Mesothelial cell of epicardium (in vitro differentiated cells): ENCODE results near the gene ZKSCAN4. TPM values are rescaled to one million over a fixed set of nuclear protein-coding genes. Genes with fewer than 3 reads are reported as not detected.

Experiments
- DNase-seq, 2 experiments: peaks; one replicate each; pipeline ENCODE4 v3.0.0; 2021; ENCODE audit warnings: low spot score in 2 of 2; ENCODE audit not compliant: unreplicated experiment in 2 of 2
- H3K27ac Mint-ChIP-seq: 2 replicates; pipeline ENCODE4 v1.8.0; 2021; ENCODE audit warnings: mixed read lengths
- H3K27me3 Mint-ChIP-seq: 2 replicates; pipeline ENCODE4 v1.8.0; 2021; ENCODE audit warnings: low read depth, mixed read lengths
- H3K36me3 Mint-ChIP-seq: 2 replicates; pipeline ENCODE4 v1.8.0; 2021; ENCODE audit warnings: mixed read lengths
- H3K4me1 Mint-ChIP-seq: 2 replicates; pipeline ENCODE4 v1.8.0; 2021; ENCODE audit warnings: mixed read lengths
- H3K4me3 Mint-ChIP-seq: 2 replicates; pipeline ENCODE4 v1.8.0; 2021; ENCODE audit warnings: mild to moderate bottlenecking, moderate library complexity, mixed read lengths
- H3K9me3 Mint-ChIP-seq: 2 replicates; pipeline ENCODE4 v1.8.0; 2021; ENCODE audit warnings: mixed read lengths
- total RNA-seq: library from RNA; stranded (reverse); gene quantifications from 3 replicates; pipeline ENCODE4 v1.2.1, GENCODE V29; 2021
- TF ChIP-seq, protein P1 (sequence below): fragments of 200-600 bp; sonication (generic); IDR thresholded peaks from one replicate; pipeline ENCODE4 v1.5.0; 2021; ENCODE audit warnings: antibody characterized with exemption; ENCODE audit not compliant: unreplicated experiment

The ZKSCAN4 gene
- total RNA-seq, 1 donor from 2014 or later: 6.8 TPM

- TF ChIP-seq, protein P1, sequence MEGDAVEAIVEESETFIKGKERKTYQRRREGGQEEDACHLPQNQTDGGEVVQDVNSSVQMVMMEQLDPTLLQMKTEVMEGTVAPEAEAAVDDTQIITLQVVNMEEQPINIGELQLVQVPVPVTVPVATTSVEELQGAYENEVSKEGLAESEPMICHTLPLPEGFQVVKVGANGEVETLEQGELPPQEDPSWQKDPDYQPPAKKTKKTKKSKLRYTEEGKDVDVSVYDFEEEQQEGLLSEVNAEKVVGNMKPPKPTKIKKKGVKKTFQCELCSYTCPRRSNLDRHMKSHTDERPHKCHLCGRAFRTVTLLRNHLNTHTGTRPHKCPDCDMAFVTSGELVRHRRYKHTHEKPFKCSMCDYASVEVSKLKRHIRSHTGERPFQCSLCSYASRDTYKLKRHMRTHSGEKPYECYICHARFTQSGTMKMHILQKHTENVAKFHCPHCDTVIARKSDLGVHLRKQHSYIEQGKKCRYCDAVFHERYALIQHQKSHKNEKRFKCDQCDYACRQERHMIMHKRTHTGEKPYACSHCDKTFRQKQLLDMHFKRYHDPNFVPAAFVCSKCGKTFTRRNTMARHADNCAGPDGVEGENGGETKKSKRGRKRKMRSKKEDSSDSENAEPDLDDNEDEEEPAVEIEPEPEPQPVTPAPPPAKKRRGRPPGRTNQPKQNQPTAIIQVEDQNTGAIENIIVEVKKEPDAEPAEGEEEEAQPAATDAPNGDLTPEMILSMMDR: no peak
- DNase-seq: no peak
- Mint-ChIP-seq H3K4me1 (peaks cover 15% of the 10 kb centered on the region), H3K27me3 (peaks cover 91% of the 10 kb centered on the region), H3K36me3 (no peaks in the 10 kb centered on the region), H3K9me3 (peaks cover 12% of the 10 kb centered on the region), H3K4me3 (peak overlapping the region; percentile 69), H3K27ac (no peak overlapping the region)
These were observed 45.5 kb downstream of the ZKSCAN4 start for GRCh38 chr6:28206527-28206926.

DNA sequence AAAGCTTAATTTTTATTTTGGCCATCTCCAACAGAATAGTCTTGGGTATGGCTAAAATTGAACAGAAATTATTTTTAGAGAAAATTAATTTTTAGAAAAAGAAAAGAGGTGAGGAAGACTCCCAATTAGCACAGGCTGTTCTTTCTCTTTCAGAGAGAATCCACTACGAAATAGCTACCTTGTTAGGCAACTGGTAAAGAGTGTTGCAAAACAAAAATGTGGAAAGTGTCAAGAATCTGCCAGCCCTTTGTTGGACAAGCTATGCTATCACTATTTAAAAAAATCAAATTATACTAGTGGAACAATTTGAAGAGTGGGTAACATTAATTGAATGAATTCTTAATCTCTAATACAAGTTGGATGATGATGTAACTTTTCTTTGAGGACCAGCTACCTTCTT, 46.2 kb downstream of the ZKSCAN4 start:
- no peak for DNase-seq
- no peaks in the 10 kb centered on the region for H3K36me3 Mint-ChIP-seq
- H3K4me3 Mint-ChIP-seq: no peak overlapping the region
- H3K9me3 Mint-ChIP-seq: peaks cover 12% of the 10 kb centered on the region
- H3K27me3 Mint-ChIP-seq: peaks cover 89% of the 10 kb centered on the region
- TF ChIP-seq, protein P1: no peak
- peaks cover 15% of the 10 kb centered on the region for H3K4me1 Mint-ChIP-seq
- H3K27ac Mint-ChIP-seq: no peak overlapping the region

DNA sequence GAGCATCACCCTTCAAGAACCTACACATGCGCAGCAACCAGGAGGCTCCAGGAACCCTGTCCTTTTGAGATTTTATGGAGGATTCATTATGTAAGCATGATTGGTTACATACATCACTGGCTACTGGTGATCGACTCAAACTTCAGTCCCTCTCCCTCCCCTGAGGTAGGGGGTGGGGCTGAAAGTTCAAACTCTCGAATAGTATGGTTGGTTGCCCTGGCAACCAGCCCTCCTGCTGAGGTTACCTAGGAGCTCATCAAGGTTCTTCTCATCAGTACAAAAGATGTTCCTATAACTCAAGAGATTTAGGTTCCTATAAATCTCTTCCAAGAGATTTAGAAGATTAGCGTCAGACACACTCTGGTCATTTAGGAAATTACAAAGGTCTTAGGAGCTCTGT, 48.9 kb downstream of the ZKSCAN4 start:
- Mint-ChIP-seq H3K27me3 (peaks cover 87% of the 10 kb centered on the region), H3K27ac (no peak overlapping the region)

DNA sequence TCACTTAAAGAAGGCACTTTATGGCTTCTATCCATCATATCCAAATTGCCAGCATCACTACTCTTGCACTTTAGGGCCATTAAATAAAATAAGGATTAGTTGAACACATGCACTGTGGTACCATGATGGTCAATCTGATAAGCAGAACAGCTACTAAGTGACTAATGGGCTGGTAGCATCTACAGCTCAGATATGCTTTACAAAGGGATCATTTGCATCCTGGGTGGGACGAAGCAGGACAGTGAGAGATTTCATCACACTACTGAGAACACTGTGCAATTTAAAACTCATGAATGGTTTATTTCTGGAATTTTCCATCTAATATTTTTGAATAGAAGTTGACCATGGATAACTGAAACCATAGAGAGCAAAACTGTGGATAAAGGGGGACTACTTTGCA, 52.0 kb downstream of the ZKSCAN4 start:
- peaks cover 62% of the 10 kb centered on the region for H3K27me3 Mint-ChIP-seq
- no peak overlapping the region for H3K4me3 Mint-ChIP-seq
- no peak overlapping the region for H3K27ac Mint-ChIP-seq
- H3K36me3 Mint-ChIP-seq: no peaks in the 10 kb centered on the region
- H3K9me3 Mint-ChIP-seq: peaks cover 40% of the 10 kb centered on the region
- TF ChIP-seq, protein P1: no peak
- H3K4me1 Mint-ChIP-seq: no peaks in the 10 kb centered on the region
- DNase-seq: no peak

More for the DNA sequence above, 48.9 kb downstream of the ZKSCAN4 start:
- Mint-ChIP-seq H3K4me1 (peaks cover 11% of the 10 kb centered on the region), H3K9me3 (peaks cover 24% of the 10 kb centered on the region), H3K36me3 (no peaks in the 10 kb centered on the region), H3K4me3 (no peak overlapping the region)
- no peak for DNase-seq
- TF ChIP-seq, protein P1: no peak

Other genes with a start within 250 kb of the ZKSCAN4 start
- gene ZNF165, start 171.7 kb downstream of the ZKSCAN4 start, total RNA-seq: 3.7 to 4.6 TPM (median 4.0 TPM) in 3 replicates
- 9.1 to 11.7 TPM (median 11.3 TPM) in 3 replicates for gene ZSCAN16, start 127.7 kb downstream of the ZKSCAN4 start, total RNA-seq
- gene ZKSCAN8, start 110.4 kb downstream of the ZKSCAN4 start, total RNA-seq: 51.7 to 53.1 TPM (median 52.8 TPM) in 3 replicates
- gene ZSCAN9, start 27.0 kb downstream of the ZKSCAN4 start, total RNA-seq: 25.5 to 29.6 TPM (median 27.9 TPM) in 3 replicates
- gene NKAPL, start 7.0 kb upstream of the ZKSCAN4 start, total RNA-seq: not detected in 3 replicates
- 26.6 to 29.2 TPM (median 26.9 TPM) in 3 replicates for gene ZSCAN26, start 14.9 kb upstream of the ZKSCAN4 start, total RNA-seq
- gene PGBD1, start 29.3 kb upstream of the ZKSCAN4 start, total RNA-seq: 8.9 to 9.4 TPM (median 9.2 TPM) in 3 replicates
- gene ZSCAN31, start 83.9 kb upstream of the ZKSCAN4 start, total RNA-seq: 5.8 to 8.8 TPM (median 6.0 TPM) in 3 replicates
- 11.2 to 12.9 TPM (median 12.1 TPM) in 3 replicates for gene ZKSCAN3, start 97.7 kb upstream of the ZKSCAN4 start, total RNA-seq
- 13.4 to 14.0 TPM (median 13.9 TPM) in 3 replicates for gene ZSCAN12, start 147.5 kb upstream of the ZKSCAN4 start, total RNA-seq
- 10.4 to 13.9 TPM (median 13.5 TPM) in 3 replicates for gene ZSCAN23, start 191.2 kb upstream of the ZKSCAN4 start, total RNA-seq